Measurements from ENCODE around the gene NAPSA. TPM values are rescaled to one million over a fixed set of nuclear protein-coding genes. Genes with fewer than 3 reads are reported as not detected.

Gene NAPSA
- total and polyA plus RNA-seq, 9 of the 15 experiments (the other 6 are each of a cell fraction or from before 2014, with no cell fraction given) = 0.25 to 1.9 (median 0.69) TPM

GRCh38 chr19:50315773-50316448, 49.5 kb downstream of the NAPSA start (continued):
- TF ChIP-seq ZNF511 (CRISPR knock-in tag; IDR thresholded peaks at IDR 0.05) (no peak), SMARCE1 (IDR thresholded peaks at IDR 0.05) (peak; percentile 60; the same call in 1 of the 2 replicates), SETDB1 (IDR thresholded peaks at IDR 0.05; ENCODE audit: low read length) (no peak), ZBTB7A (IDR thresholded peaks at IDR 0.05; ENCODE audit: borderline replicate concordance, control insufficient read depth, low read depth, low read length) (peak; percentile 79), NELFE (IDR thresholded peaks at IDR 0.05; ENCODE audit: insufficient read depth, insufficient read length) (no peak), ETV1 (tag; conservative IDR thresholded peaks at IDR 0.05; ENCODE audit: low read depth) (peak; percentile 72), ETV6 (IDR thresholded peaks at IDR 0.05; ENCODE audit: borderline replicate concordance in 1 of 2, low read depth in 2 of 2, low read length in 1 of 2) (no peak), ETV6 (CRISPR knock-in tag; IDR thresholded peaks at IDR 0.05; ENCODE audit: borderline replicate concordance) (no peak), ZNF655 (CRISPR knock-in tag; IDR thresholded peaks at IDR 0.05) (no peak), USF2 (CRISPR knock-in tag; IDR thresholded peaks at IDR 0.05) (peak; percentile 8; the same call in 1 of the 2 replicates), NR0B1 (IDR thresholded peaks at IDR 0.05; ENCODE audit: partially characterized antibody) (no peak), BRF2 (IDR thresholded peaks at IDR 0.05; ENCODE audit: borderline replicate concordance, insufficient read depth, insufficient read length) (no peak), PTBP1 (IDR thresholded peaks at IDR 0.05; ENCODE audit: low read depth, low read length) (no peak), ARID2 (IDR thresholded peaks at IDR 0.05) (no peak)
- TF ChIP-seq, protein P1, sequence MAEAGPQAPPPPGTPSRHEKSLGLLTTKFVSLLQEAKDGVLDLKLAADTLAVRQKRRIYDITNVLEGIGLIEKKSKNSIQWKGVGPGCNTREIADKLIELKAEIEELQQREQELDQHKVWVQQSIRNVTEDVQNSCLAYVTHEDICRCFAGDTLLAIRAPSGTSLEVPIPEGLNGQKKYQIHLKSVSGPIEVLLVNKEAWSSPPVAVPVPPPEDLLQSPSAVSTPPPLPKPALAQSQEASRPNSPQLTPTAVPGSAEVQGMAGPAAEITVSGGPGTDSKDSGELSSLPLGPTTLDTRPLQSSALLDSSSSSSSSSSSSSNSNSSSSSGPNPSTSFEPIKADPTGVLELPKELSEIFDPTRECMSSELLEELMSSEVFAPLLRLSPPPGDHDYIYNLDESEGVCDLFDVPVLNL (CRISPR knock-in tag; IDR thresholded peaks at IDR 0.05; ENCODE audit: low read depth) = no peak
- TF ChIP-seq, protein P2, sequence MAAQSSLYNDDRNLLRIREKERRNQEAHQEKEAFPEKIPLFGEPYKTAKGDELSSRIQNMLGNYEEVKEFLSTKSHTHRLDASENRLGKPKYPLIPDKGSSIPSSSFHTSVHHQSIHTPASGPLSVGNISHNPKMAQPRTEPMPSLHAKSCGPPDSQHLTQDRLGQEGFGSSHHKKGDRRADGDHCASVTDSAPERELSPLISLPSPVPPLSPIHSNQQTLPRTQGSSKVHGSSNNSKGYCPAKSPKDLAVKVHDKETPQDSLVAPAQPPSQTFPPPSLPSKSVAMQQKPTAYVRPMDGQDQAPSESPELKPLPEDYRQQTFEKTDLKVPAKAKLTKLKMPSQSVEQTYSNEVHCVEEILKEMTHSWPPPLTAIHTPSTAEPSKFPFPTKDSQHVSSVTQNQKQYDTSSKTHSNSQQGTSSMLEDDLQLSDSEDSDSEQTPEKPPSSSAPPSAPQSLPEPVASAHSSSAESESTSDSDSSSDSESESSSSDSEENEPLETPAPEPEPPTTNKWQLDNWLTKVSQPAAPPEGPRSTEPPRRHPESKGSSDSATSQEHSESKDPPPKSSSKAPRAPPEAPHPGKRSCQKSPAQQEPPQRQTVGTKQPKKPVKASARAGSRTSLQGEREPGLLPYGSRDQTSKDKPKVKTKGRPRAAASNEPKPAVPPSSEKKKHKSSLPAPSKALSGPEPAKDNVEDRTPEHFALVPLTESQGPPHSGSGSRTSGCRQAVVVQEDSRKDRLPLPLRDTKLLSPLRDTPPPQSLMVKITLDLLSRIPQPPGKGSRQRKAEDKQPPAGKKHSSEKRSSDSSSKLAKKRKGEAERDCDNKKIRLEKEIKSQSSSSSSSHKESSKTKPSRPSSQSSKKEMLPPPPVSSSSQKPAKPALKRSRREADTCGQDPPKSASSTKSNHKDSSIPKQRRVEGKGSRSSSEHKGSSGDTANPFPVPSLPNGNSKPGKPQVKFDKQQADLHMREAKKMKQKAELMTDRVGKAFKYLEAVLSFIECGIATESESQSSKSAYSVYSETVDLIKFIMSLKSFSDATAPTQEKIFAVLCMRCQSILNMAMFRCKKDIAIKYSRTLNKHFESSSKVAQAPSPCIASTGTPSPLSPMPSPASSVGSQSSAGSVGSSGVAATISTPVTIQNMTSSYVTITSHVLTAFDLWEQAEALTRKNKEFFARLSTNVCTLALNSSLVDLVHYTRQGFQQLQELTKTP (IDR thresholded peaks at IDR 0.05; ENCODE audit: low read depth in 1 of 2, partially characterized antibody in 2 of 2) = peak in 1 of 2 experiments; percentile 79

All from K562 (cell line).